Neural crest cell (in vitro differentiated cells): Measurements from ENCODE around the gene HRK. TPM values are rescaled to one million over a fixed set of nuclear protein-coding genes. Genes with fewer than 3 reads are reported as not detected.
A peak's percentile ranks its signal among the peaks of the same experiment; 100 is the strongest.

Experiments used
- DNase-seq: peaks from one replicate; pipeline ENCODE4 v3.0.0; 2021; ENCODE audit warnings: low read depth, mixed read lengths, low spot score
- H3K27ac Mint-ChIP-seq: one replicate; pipeline ENCODE4 v1.8.0; 2021; ENCODE audit warnings: mild to moderate bottlenecking, mixed read lengths; ENCODE audit not compliant: unreplicated experiment
- H3K27me3 Mint-ChIP-seq: 2 replicates; pipeline ENCODE4 v1.8.0; 2021; ENCODE audit warnings: low read depth, mild to moderate bottlenecking, mixed read lengths
- H3K36me3 Mint-ChIP-seq: 2 replicates; pipeline ENCODE4 v1.8.0; 2021; ENCODE audit warnings: low read depth, mild to moderate bottlenecking, mixed read lengths
- H3K4me1 Mint-ChIP-seq: 2 replicates; pipeline ENCODE4 v1.8.0; 2021; ENCODE audit warnings: mixed read lengths
- H3K4me3 Mint-ChIP-seq: one replicate; pipeline ENCODE4 v1.8.0; 2021; ENCODE audit warnings: mild to moderate bottlenecking, mixed read lengths
- H3K9me3 Mint-ChIP-seq: 2 replicates; pipeline ENCODE4 v1.8.0; 2021; ENCODE audit warnings: mixed read lengths
- total RNA-seq: library from RNA; stranded (reverse); gene quantifications from 2 replicates; pipeline ENCODE4 v1.2.1, GENCODE V29; 2021
- TF ChIP-seq, protein P1 (sequence below): fragments of 200-600 bp; sonication (generic); conservative IDR thresholded peaks from 2 replicates; pipeline ENCODE4 v1.5.0; 2021; ENCODE audit warnings: antibody characterized with exemption, mild to moderate bottlenecking

HRK gene
- total RNA-seq, 1 donor from 2014 or later: 2.2 TPM

DNA sequence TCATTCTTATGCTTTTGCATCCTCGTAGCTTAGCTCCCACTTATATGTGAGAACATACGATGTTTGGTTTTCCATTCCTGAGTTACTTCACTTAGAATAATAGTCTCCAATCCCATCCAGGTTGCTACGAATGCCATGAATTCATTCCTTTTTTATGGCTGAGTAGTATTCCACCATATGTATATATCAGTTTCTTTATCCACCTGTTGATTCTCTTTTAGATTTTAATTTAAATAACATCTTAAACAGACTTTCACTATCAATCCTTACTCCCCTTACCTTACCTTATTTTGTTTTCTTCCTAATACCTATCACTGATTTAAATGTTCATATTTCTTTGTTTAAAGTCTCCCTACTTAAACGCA lies 29.0 kb upstream of the HRK start:
- no peak for DNase-seq
- Mint-ChIP-seq H3K4me1 (peaks cover 15% of the 10 kb centered on the region), H3K27ac (peak overlapping the region; percentile 10), H3K9me3 (peaks cover 3% of the 10 kb centered on the region), H3K36me3 (peaks cover 2% of the 10 kb centered on the region), H3K27me3 (peaks cover 16% of the 10 kb centered on the region), H3K4me3 (peak overlapping the region; percentile 86)
- TF ChIP-seq, protein P1, sequence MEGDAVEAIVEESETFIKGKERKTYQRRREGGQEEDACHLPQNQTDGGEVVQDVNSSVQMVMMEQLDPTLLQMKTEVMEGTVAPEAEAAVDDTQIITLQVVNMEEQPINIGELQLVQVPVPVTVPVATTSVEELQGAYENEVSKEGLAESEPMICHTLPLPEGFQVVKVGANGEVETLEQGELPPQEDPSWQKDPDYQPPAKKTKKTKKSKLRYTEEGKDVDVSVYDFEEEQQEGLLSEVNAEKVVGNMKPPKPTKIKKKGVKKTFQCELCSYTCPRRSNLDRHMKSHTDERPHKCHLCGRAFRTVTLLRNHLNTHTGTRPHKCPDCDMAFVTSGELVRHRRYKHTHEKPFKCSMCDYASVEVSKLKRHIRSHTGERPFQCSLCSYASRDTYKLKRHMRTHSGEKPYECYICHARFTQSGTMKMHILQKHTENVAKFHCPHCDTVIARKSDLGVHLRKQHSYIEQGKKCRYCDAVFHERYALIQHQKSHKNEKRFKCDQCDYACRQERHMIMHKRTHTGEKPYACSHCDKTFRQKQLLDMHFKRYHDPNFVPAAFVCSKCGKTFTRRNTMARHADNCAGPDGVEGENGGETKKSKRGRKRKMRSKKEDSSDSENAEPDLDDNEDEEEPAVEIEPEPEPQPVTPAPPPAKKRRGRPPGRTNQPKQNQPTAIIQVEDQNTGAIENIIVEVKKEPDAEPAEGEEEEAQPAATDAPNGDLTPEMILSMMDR: no peak

DNA sequence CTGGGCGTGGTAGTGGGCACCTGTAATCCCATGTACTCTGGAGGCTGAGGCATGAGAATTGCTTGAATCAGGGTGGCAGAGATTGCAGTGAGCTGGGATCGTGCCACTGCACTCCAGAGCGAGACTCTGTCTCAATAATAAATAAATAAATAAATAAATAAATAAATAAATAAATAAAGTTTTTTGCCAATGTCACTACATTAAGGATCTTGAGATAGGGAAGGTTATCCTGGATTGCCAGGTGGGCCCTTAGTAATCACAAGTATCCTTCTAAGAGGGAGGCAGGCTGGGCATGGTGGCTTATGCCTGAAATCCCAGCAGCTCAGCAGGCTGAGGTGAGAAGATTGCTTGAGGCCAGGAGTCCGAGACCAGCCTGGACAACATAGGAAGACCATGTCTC lies 25.0 kb upstream of the HRK start:
- TF ChIP-seq, protein P1: no peak
- H3K27ac Mint-ChIP-seq: no peak overlapping the region
- no peaks in the 10 kb centered on the region for H3K36me3 Mint-ChIP-seq

DNA sequence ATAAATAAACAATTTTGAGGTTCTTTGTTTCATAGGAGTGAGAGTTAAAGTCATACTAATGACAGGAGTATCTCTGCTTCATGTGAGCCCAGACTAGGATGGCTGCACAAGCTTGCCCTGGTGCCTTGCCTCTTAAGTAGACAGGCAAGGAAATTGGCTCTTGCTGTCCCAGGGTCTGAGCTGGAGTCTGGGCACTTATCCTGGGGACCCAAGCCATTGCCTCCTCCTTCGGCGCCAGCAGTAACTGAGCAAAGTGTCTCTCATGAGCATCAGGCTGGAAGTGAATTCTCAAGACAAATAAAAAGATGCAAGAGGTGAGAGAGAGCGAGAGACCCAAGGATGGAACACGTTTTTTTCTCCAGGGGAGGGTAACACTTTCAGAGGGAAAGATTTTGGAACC lies 22.6 kb upstream of the HRK start:
- Mint-ChIP-seq H3K27ac (no peak overlapping the region), H3K27me3 (peaks cover 53% of the 10 kb centered on the region), H3K36me3 (no peaks in the 10 kb centered on the region), H3K4me1 (no peaks in the 10 kb centered on the region), H3K9me3 (no peaks in the 10 kb centered on the region), H3K4me3 (no peak overlapping the region)
- TF ChIP-seq, protein P1: no peak
- DNase-seq: no peak

More for the DNA sequence above, 25.0 kb upstream of the HRK start:
- Mint-ChIP-seq H3K27me3 (peaks cover 34% of the 10 kb centered on the region), H3K9me3 (peaks cover 3% of the 10 kb centered on the region), H3K4me1 (peaks cover 5% of the 10 kb centered on the region), H3K4me3 (no peak overlapping the region)
- DNase-seq: no peak

DNA sequence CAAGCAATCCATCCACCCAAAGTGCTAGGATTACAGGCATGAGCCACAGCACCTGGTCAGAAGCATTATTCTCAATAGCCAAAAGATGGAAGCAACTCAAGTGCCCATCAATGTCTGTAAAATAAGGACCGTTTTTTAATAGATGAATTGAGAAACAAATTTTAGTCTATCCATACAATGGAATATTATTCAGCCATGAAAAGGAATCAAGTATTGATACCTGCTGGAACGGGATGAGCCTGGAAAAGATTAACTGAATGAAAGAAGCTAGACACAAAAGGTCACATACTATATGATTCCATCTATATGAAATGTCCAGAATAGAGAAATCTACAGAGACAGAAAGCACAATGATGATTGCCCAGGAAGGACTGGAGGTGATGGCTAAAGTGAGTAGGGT lies 20.4 kb upstream of the HRK start:
- H3K4me3 Mint-ChIP-seq: no peak overlapping the region
- H3K9me3 Mint-ChIP-seq: no peaks in the 10 kb centered on the region
- no peaks in the 10 kb centered on the region for H3K36me3 Mint-ChIP-seq
- H3K27me3 Mint-ChIP-seq: peaks cover 53% of the 10 kb centered on the region
- H3K27ac Mint-ChIP-seq: no peak overlapping the region
- H3K4me1 Mint-ChIP-seq: no peaks in the 10 kb centered on the region
- TF ChIP-seq, protein P1: no peak
- DNase-seq: no peak

DNA sequence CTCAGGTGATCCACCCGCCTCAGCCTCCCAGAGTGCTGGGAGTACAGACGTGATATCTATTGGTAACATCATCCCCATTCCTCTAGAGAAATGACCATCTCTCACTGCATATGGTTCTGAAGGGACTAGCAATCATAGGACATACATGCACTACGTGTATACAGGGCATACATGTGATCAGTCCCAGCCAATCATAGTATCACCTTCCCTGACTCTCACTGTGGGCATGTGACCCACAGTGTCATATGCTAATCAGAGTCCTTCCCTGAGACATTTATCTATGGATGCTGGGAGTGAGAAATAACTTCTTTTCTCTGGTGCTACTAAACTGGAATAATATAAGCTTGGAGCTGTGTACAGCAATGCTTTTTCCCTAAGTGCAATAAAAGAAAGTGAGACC lies 17.4 kb upstream of the HRK start:
- H3K27ac Mint-ChIP-seq: no peak overlapping the region
- H3K9me3 Mint-ChIP-seq: no peaks in the 10 kb centered on the region
- H3K36me3 Mint-ChIP-seq: no peaks in the 10 kb centered on the region
- no peak overlapping the region for H3K4me3 Mint-ChIP-seq
- no peaks in the 10 kb centered on the region for H3K4me1 Mint-ChIP-seq
- no peak for DNase-seq
- TF ChIP-seq, protein P1: no peak
- H3K27me3 Mint-ChIP-seq: peaks cover 50% of the 10 kb centered on the region

DNA sequence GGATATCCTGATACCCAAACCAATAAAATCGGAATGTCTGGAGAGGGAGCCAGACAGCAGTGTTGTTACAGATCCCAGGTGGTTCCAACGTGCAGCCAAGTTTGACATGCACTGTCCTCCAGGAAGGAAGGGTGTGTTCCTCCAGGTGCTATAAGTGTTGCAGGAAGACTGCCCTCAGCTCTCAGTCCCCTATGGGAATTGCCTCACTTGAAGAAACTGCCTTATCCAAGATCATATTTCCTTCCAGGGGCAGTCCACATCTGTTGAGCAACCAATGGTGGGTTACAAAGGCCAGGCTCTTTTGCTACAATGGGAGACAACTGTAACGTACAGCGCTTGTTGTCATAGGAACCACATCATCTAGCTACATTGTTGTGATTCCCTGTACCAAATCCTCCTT lies 16.2 kb upstream of the HRK start:
- H3K27me3 Mint-ChIP-seq: peaks cover 47% of the 10 kb centered on the region
- no peak for DNase-seq
- TF ChIP-seq, protein P1: no peak

More for the DNA sequence above, 16.2 kb upstream of the HRK start:
- Mint-ChIP-seq H3K4me3 (no peak overlapping the region), H3K4me1 (no peaks in the 10 kb centered on the region), H3K27ac (no peak overlapping the region), H3K9me3 (no peaks in the 10 kb centered on the region), H3K36me3 (no peaks in the 10 kb centered on the region)
